Measurements from ENCODE around the gene SUGT1.
A peak's percentile ranks its signal among the peaks of the same experiment; 100 is the strongest.
"Not testable (repeated sequence)": the region's sequence is repeated elsewhere in the genome, so short reads cannot be mapped to it uniquely, and the experiment has no call there.

SUGT1 gene

DNA sequence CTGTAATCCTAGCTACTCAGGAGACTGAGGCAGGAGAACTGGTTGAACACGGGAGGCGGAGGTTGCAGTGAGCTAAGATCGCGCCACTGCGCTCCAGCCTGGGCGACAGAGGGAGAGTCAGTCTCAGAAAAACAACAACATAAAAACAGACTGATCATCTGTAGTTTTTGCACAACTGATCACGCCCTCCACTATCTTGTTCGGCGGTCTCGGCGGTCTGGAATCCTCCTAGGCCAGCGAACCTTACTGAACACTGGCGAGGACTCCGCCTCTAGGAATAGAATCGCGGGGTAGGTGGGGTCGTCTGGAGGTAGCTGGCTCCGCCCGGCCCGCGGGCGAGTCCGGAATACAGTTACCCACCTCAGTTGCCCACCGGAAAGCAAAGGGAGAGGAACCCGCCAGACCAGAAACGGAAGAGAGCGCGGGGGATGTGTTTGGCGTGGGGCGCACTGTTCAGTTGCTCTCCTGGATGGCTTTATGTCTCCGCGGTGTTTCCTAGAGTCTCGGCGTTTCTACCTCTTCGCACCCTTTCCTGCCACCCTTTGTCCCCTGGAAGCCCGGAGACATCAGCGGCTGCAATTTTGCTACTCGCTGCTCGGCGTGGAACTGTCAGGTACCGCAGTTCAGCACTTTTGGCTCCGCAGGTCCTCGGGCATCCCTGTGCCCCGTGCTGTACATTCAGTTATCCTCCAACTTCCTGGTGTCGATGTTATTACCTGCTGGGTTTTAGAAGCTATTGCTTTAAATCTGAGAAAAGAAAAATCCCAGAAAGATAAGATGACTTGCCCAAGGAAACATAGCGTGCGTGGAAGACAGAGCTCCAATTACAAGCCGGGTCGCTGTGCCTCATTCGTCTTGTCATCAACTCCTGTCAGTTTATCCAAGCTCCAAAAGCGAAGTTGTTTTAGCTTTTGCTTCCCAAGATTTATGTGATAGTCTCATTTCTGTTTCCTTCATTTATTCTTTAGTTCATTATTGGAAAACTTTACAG lies 35.3 kb upstream of the SUGT1 start:
- TF ChIP-seq, protein P1, sequence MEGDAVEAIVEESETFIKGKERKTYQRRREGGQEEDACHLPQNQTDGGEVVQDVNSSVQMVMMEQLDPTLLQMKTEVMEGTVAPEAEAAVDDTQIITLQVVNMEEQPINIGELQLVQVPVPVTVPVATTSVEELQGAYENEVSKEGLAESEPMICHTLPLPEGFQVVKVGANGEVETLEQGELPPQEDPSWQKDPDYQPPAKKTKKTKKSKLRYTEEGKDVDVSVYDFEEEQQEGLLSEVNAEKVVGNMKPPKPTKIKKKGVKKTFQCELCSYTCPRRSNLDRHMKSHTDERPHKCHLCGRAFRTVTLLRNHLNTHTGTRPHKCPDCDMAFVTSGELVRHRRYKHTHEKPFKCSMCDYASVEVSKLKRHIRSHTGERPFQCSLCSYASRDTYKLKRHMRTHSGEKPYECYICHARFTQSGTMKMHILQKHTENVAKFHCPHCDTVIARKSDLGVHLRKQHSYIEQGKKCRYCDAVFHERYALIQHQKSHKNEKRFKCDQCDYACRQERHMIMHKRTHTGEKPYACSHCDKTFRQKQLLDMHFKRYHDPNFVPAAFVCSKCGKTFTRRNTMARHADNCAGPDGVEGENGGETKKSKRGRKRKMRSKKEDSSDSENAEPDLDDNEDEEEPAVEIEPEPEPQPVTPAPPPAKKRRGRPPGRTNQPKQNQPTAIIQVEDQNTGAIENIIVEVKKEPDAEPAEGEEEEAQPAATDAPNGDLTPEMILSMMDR (conservative IDR thresholded peaks at IDR 0.05): no peak
- peak overlapping the region; percentile 73 for H3K27ac ChIP-seq

DNA sequence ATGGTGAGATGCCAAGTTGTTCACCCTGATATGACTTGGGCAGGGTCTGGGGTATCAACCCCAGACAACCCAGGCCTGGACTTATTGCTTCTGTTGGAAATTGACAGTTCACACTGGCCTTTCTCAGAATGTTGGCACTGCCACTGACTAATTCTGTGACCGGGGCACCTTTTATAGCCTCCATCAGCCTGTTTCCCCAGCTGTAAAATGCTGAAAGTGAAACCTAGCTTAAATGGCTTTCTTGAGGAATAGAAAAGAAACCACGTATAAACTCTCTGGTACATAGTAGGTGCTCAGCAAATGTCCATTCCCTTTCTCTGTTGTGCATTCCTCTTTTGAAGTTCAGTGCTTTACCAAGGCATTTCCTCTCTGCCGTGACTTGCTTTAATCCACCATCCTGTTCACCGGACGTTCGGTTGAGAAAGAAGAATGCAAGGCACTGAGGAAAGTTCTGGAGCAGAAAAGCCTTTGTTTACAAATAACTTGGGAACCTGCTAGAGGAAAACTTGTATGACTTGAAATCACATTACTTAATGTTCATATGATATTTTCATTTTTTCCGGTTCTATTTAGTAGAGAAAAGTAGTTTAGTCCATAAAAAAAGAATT lies 21.4 kb upstream of the SUGT1 start:
- H3K27ac ChIP-seq: not testable (repeated sequence)

DNA sequence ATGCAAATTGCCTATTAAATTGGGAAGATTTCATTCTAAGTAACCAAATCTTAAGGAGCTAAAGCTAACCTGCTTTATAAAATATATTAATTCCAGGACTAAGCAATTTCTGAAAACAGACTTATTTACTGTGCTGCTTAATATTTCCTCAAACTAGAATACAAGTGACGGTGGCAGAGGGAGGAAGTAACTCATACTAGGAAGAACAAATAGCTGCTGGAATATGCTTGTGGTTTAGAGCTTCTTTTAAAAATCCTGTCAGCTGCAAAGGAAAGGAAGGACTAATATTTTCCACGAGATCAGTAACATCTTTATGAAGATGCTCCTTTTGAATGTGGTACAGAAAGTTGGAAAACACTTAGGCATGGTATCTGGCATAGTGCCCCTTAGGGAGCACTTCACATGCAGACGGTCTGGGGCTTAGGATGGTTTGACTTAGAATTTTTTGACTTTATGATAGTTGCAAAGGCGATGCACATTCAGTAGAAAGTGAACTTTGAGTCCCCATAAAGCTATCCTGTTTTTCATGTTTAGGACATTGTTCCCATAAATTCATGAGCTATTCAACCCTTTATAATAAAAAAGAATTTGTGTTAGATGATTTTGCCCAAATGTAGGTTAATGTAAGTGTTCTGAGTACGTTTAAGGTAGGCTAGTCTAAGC lies 13.8 kb upstream of the SUGT1 start:
- H3K27ac ChIP-seq: peak overlapping the region; percentile 69
- TF ChIP-seq, protein P1 (conservative IDR thresholded peaks at IDR 0.05): no peak

DNA sequence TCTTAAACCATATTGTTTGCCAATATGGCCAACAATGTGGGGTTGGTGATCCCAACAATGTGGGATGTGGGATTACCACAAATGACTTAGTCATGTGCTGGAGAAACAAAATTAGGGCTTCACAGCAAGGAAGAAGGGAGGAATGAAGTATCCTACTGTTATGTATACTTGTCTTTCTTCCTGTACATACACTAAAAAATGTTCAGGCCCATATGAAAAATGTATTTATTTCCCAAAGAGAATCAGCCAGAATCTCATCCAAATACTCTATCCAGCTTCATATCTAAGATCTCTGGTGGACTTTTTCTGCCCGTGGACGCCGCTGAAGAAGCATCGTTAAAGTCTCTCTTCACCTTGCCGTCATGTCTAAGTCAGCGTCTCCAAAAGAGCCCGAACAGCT lies 10.5 kb upstream of the SUGT1 start, which contains the start of gene HNRNPA1L2:
HNRNPA1L2 (plus strand) TSS at position 301 of the 400 bp plus-strand sequence; CDS start at position 363, 62 bp downstream.
- TF ChIP-seq, protein P1 (conservative IDR thresholded peaks at IDR 0.05): no peak
- no peak within 1 kb of the TSS for H3K27ac ChIP-seq

DNA sequence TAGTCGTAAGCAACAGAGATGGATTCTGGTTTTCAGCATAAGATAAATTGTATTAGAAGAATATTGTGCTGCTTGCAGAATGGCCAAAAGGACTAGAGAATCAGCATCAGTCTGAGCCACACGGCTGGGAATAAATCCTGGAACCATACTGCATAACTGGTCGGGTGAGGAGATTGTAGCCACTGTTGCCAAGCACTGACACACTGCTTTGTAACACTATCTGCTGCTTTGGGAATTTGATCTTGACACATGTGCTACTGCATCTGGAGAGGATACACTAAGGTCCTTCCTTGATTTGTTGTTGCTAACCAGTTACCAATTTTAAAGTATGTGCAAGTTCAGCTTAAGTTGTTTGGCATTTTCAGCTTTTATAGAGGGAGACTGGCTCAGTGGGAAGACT lies 8.5 kb upstream of the SUGT1 start:
- TF ChIP-seq, protein P1 (conservative IDR thresholded peaks at IDR 0.05): no peak
- 0 out of 2 replicates have a peak overlapping the region, but pooled peaks have one; percentile 5 for H3K27ac ChIP-seq

DNA sequence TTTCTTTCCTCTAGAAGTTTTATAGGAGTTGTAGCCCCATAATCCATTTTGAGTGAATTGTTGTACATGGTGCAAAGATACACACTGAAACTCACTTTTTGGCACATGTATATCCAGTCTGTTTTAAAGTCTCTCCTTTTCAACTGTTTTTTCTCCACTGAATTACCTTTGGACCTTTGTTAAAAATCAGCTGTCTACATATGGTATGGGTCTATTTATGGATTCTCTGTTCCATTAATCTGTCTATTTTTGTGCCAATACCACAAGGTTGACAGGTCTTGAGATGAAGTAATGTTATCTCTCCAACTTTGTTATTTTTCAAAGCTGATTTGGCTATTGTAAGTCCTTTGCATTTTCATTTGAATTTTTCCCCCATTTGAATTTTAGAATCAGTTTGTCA lies 5.7 kb upstream of the SUGT1 start:
- TF ChIP-seq, protein P1 (conservative IDR thresholded peaks at IDR 0.05): no peak
- peak overlapping the region; percentile 22; the same call in 1 of the 2 replicates for H3K27ac ChIP-seq

DNA sequence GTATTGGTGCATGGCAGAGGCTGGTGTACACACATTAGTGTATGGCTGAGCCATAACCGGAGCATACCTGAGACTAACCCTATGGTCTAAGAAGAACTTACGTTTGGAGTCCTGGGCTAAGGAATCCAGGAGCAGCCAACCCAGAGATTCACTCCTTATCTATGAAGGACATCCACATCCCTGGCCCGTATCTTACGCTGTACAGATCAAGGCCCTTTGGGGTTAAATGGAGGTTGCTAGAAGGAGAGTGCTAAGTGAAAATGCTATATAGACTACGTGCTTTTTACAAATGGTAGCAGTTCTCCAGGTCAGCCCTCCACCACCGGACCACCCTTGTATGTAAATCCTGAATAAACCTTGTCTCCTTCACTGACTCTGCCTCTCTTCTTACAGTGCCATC lies 1.9 kb upstream of the SUGT1 start:
- TF ChIP-seq, protein P1 (conservative IDR thresholded peaks at IDR 0.05): no peak
- H3K27ac ChIP-seq: peak overlapping the region; percentile 97
